K562 (cell line): ENCODE results near the gene EIF2S2. TPM values are rescaled to one million over a fixed set of nuclear protein-coding genes. Genes with fewer than 3 reads are reported as not detected.

Experiments
- ARHGAP35 ChIP-seq: fragments of 450-650 bp; IDR thresholded peaks from 2 replicates; pipeline ENCODE4 v1.6.1; 2018; ENCODE audit not compliant: partially characterized antibody
- BDP1 ChIP-seq: IDR thresholded peaks from 3 replicates; pipeline ENCODE4 v1.6.1; 2011; ENCODE audit not compliant: insufficient read length, insufficient read depth
- COPS2 ChIP-seq: fragments of 450-650 bp; conservative IDR thresholded peaks from 2 replicates; pipeline ENCODE4 v1.6.1; 2016; ENCODE audit warnings: mild to moderate bottlenecking, moderate library complexity
- CUX1 ChIP-seq: fragments of 200-800 bp; sonication (Bioruptor generic); IDR thresholded peaks from 2 replicates; pipeline ENCODE4 v1.6.1; 2016; ENCODE audit warnings: missing genetic modification characterization, missing compliant biosample characterization
- KDM1A ChIP-seq, 2 experiments: fragments of 450-650 bp; IDR thresholded peaks; 2 replicates each; pipeline ENCODE4 v1.6.1; 2016; ENCODE audit warnings: mild to moderate bottlenecking in 2 of 2
- RBM17 ChIP-seq: fragments of 200-400 bp; formaldehyde crosslinking; IDR thresholded peaks from 2 replicates; pipeline ENCODE4 v1.6.1; 2017; ENCODE audit warnings: low read depth, mild to moderate bottlenecking, low read length, borderline replicate concordance
- RUNX1 ChIP-seq: sonication (generic); IDR thresholded peaks from 2 replicates; pipeline ENCODE4 v1.6.1; 2016; ENCODE audit warnings: antibody characterized with exemption, low read depth
- SREBF2 ChIP-seq: sonication (generic); formaldehyde crosslinking; IDR thresholded peaks from 2 replicates; pipeline ENCODE4 v1.4.0; 2020; ENCODE audit warnings: mild to moderate bottlenecking, missing genetic modification reagents
- THRAP3 ChIP-seq: fragments of 450-650 bp; IDR thresholded peaks from 2 replicates; pipeline ENCODE4 v1.6.1; 2016; ENCODE audit warnings: mild to moderate bottlenecking, inconsistent platforms, borderline replicate concordance
- ZNF197 ChIP-seq: fragments of 200-800 bp; sonication (Bioruptor generic); IDR thresholded peaks from 2 replicates; pipeline ENCODE4 v1.6.1; 2016; ENCODE audit warnings: low read depth, missing genetic modification characterization, missing compliant biosample characterization
- ZNF707 ChIP-seq: fragments of 250-450 bp; sonication (Bioruptor Pico); conservative IDR thresholded peaks from 2 replicates; pipeline ENCODE4 v1.8.0; 2022; ENCODE audit warnings: inconsistent platforms, mild to moderate bottlenecking, moderate library complexity
- ZNF830 ChIP-seq: fragments of 250-450 bp; sonication (Bioruptor Pico); IDR thresholded peaks from 2 replicates; pipeline ENCODE4 v1.5.0; 2021; ENCODE audit warnings: mild to moderate bottlenecking
- polyA plus RNA-seq, 8 experiments: library from polyadenylated mRNA; depleted of rRNA in 4 of 8; stranded (reverse) in 5 of 8; unstranded in 3 of 8; fragments of >200 nt; fragmentation: Nextera tagmentation in 2 of 8; fragmentation: Illumina TruSeq in 1 of 8; extraction: Ambion mirVana in 2 of 8; extraction: Trizol in 1 of 8; gene quantifications; 2 replicates each; pipeline versions ENCODE4 v1.2.1 to v1.2.3, GENCODE V29; 2011 to 2014; ENCODE audit warnings: inconsistent platforms in 1 of 8, missing spikeins in 1 of 8
- total RNA-seq, 7 experiments: library from RNA; depleted of rRNA in 6 of 7; stranded (reverse); fragments of >200 nt in 6 of 7; fragmentation: Illumina TruSeq in 2 of 7; extraction: Trizol in 2 of 7; gene quantifications; 2 replicates each; pipeline versions ENCODE4 v1.2.1 to v1.2.3, GENCODE V29; 2011 to 2021; ENCODE audit warnings: low replicate concordance in 1 of 7
- TF ChIP-seq, protein P1 (sequence below): fragments of 450-650 bp; IDR thresholded peaks from 2 replicates; pipeline ENCODE4 v1.6.1; 2016; ENCODE audit warnings: borderline replicate concordance
- TF ChIP-seq, protein P2 (sequence below): fragments of 250-450 bp; sonication (Bioruptor Pico); IDR thresholded peaks from 2 replicates; pipeline ENCODE4 v1.4.0; 2020
- TF ChIP-seq, protein P3 (sequence below): fragments of 250-450 bp; sonication (Bioruptor Pico); IDR thresholded peaks from 2 replicates; pipeline ENCODE4 v1.8.0; 2021; ENCODE audit warnings: borderline replicate concordance, mild to moderate bottlenecking, moderate library complexity; ENCODE audit not compliant: poor library complexity, severe bottlenecking

The EIF2S2 gene
- total and polyA plus RNA-seq, 9 of the 15 experiments (the other 6 are each of a cell fraction or from before 2014, with no cell fraction given), result 79.7 to 220 (median 154) TPM

- TF ChIP-seq, protein P1, sequence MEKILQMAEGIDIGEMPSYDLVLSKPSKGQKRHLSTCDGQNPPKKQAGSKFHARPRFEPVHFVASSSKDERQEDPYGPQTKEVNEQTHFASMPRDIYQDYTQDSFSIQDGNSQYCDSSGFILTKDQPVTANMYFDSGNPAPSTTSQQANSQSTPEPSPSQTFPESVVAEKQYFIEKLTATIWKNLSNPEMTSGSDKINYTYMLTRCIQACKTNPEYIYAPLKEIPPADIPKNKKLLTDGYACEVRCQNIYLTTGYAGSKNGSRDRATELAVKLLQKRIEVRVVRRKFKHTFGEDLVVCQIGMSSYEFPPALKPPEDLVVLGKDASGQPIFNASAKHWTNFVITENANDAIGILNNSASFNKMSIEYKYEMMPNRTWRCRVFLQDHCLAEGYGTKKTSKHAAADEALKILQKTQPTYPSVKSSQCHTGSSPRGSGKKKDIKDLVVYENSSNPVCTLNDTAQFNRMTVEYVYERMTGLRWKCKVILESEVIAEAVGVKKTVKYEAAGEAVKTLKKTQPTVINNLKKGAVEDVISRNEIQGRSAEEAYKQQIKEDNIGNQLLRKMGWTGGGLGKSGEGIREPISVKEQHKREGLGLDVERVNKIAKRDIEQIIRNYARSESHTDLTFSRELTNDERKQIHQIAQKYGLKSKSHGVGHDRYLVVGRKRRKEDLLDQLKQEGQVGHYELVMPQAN, result no peak
- TF ChIP-seq BDP1, result no peak
- no peak for TF ChIP-seq KDM1A (IDR thresholded peaks at IDR 0.05)
- TF ChIP-seq CUX1 (CRISPR knock-in tag), result no peak
- no peak for TF ChIP-seq COPS2
- TF ChIP-seq, protein P2, sequence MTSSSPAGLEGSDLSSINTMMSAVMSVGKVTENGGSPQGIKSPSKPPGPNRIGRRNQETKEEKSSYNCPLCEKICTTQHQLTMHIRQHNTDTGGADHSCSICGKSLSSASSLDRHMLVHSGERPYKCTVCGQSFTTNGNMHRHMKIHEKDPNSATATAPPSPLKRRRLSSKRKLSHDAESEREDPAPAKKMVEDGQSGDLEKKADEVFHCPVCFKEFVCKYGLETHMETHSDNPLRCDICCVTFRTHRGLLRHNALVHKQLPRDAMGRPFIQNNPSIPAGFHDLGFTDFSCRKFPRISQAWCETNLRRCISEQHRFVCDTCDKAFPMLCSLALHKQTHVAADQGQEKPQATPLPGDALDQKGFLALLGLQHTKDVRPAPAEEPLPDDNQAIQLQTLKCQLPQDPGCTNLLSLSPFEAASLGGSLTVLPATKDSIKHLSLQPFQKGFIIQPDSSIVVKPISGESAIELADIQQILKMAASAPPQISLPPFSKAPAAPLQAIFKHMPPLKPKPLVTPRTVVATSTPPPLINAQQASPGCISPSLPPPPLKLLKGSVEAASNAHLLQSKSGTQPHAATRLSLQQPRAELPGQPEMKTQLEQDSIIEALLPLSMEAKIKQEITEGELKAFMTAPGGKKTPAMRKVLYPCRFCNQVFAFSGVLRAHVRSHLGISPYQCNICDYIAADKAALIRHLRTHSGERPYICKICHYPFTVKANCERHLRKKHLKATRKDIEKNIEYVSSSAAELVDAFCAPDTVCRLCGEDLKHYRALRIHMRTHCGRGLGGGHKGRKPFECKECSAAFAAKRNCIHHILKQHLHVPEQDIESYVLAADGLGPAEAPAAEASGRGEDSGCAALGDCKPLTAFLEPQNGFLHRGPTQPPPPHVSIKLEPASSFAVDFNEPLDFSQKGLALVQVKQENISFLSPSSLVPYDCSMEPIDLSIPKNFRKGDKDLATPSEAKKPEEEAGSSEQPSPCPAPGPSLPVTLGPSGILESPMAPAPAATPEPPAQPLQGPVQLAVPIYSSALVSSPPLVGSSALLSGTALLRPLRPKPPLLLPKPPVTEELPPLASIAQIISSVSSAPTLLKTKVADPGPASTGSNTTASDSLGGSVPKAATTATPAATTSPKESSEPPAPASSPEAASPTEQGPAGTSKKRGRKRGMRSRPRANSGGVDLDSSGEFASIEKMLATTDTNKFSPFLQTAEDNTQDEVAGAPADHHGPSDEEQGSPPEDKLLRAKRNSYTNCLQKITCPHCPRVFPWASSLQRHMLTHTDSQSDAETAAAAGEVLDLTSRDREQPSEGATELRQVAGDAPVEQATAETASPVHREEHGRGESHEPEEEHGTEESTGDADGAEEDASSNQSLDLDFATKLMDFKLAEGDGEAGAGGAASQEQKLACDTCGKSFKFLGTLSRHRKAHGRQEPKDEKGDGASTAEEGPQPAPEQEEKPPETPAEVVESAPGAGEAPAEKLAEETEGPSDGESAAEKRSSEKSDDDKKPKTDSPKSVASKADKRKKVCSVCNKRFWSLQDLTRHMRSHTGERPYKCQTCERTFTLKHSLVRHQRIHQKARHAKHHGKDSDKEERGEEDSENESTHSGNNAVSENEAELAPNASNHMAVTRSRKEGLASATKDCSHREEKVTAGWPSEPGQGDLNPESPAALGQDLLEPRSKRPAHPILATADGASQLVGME, result no peak
- TF ChIP-seq ZNF707 (CRISPR knock-in tag), result no peak
- TF ChIP-seq, protein P3, sequence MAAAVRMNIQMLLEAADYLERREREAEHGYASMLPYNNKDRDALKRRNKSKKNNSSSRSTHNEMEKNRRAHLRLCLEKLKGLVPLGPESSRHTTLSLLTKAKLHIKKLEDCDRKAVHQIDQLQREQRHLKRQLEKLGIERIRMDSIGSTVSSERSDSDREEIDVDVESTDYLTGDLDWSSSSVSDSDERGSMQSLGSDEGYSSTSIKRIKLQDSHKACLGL (CRISPR knock-in tag), result no peak
- TF ChIP-seq ARHGAP35, result no peak
- no peak for TF ChIP-seq RUNX1
- TF ChIP-seq ZNF197 (CRISPR knock-in tag), result no peak
- TF ChIP-seq RBM17, result no peak
- TF ChIP-seq THRAP3, result no peak
- no peak for TF ChIP-seq SREBF2 (CRISPR knock-in tag)
- no peak for TF ChIP-seq ZNF830
Observed at GRCh38 chr20:34083137-34083536, 28.9 kb downstream of the EIF2S2 start (continued).
